Cardiac fibroblast (primary cell): ENCODE data around the gene SPRED2.
"Not testable (repeated sequence)": the region's sequence is repeated elsewhere in the genome, so short reads cannot be mapped to it uniquely, and the experiment has no call there.

Experiments
- DNase-seq, 2 donors: peaks; one replicate each; pipeline versions ENCODE4 v3.0.0 to v3.0.0-alpha.2; 2010; ENCODE audit warnings: low read depth in 2 of 2
- H3K4me3 ChIP-seq, 2 donors: replicated peaks in 1 of 2; 1 replicate in 1 of 2; 2 replicates in 1 of 2; pipeline ENCODE4 v1.5.1; 2011; ENCODE audit warnings: low read depth in 2 of 2, low read length in 2 of 2, mild to moderate bottlenecking in 2 of 2, moderate library complexity in 1 of 2
- TF ChIP-seq, protein P1 (sequence below): IDR thresholded peaks from one replicate; pipeline ENCODE4 v1.5.1; 2011; ENCODE audit warnings: low read depth, mild to moderate bottlenecking, low read length, inconsistent platforms

SPRED2 gene

DNA sequence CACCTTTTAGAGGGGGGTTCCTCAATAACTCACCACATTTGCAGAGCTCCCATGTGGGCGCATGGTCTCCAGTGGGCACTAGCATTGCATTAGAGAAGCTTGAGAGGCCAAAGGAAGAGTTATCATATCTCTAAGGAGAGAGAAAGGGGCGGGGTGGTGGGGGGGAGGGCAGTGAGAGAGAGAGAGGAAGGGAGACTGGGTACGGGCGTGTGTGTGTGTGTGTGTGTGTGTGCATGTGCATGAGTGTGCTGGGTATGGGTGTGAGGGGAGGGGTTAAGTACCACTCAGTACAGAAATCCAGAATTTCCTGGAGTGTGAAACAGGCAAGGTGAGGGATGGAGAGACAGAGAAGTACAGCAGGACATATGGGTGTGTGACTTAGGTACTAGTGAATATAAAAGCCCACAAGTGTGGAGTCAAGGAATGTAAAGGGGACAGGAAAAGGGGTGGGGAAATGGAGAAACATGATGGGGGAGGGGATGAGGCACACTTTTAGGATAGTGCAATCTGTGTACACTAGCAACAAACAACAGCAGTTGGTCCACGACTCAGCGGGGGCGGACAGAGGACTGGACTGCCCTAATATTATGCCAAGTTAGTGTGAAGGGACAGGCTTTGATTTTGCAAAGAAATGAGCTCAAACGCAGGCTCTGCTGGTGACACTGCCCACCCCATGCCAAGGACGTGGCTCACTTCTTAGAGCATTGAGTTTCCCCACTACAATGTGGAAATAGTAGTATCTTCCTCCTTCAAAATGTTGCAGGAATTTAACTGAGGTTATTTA, 91.3 kb downstream of the SPRED2 start:
- H3K4me3 ChIP-seq: no peak overlapping the region
- DNase-seq: no peak
- TF ChIP-seq, protein P1, sequence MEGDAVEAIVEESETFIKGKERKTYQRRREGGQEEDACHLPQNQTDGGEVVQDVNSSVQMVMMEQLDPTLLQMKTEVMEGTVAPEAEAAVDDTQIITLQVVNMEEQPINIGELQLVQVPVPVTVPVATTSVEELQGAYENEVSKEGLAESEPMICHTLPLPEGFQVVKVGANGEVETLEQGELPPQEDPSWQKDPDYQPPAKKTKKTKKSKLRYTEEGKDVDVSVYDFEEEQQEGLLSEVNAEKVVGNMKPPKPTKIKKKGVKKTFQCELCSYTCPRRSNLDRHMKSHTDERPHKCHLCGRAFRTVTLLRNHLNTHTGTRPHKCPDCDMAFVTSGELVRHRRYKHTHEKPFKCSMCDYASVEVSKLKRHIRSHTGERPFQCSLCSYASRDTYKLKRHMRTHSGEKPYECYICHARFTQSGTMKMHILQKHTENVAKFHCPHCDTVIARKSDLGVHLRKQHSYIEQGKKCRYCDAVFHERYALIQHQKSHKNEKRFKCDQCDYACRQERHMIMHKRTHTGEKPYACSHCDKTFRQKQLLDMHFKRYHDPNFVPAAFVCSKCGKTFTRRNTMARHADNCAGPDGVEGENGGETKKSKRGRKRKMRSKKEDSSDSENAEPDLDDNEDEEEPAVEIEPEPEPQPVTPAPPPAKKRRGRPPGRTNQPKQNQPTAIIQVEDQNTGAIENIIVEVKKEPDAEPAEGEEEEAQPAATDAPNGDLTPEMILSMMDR: no peak

DNA sequence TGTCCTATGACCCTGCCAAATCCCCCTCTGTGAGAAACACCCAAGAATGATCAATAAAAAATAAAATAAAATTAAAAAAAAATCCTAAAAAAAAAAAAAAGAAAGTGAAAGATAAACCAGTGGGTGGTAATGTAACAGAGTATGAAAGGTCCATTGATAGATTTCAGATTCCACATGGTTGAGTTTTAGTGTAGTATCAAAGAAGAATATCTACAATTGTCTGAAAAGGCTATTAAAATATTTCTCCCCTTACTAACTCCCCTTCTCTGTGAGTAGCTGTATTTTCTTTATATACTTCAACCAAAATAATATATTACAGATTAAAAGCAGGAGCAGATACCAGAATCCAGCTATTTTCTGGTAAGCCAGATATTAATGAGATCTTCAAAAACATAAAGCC, 92.8 kb downstream of the SPRED2 start:
- H3K4me3 ChIP-seq: no peak overlapping the region
- DNase-seq: no peak
- TF ChIP-seq, protein P1: no peak

DNA sequence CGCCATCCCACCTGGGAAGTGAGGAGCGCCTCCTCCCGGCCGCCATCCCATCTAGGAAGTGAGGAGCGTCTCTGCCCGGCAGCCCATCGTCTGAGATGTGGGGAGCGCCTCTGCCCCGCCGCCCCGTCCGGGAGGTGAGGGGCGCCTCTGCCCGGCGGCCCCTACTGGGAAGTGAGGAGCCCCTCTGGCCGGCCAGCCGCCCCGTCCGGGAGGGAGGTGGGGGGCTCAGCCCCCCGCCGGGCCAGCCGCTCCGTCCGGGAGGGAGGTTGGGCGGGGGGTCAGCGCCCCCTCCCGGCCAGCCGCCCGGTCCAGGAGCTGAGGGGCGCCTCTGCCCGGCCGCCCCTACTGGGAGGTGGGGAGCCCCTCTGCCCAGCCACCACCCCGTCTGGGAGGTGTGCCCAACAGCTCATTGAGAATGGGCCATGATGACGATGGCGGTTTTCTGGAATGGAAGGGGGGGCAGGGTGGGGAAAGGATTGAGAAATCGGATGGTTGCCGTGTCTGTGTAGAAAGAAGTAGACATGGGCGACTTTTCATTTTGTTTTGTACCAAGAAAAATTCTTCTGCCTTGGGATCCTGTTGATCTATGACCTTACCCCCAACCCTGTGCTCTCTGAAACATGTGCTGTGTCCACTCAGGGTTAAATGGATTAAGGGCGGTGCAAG, 93.4 kb downstream of the SPRED2 start:
- not testable (repeated sequence) for DNase-seq

DNA sequence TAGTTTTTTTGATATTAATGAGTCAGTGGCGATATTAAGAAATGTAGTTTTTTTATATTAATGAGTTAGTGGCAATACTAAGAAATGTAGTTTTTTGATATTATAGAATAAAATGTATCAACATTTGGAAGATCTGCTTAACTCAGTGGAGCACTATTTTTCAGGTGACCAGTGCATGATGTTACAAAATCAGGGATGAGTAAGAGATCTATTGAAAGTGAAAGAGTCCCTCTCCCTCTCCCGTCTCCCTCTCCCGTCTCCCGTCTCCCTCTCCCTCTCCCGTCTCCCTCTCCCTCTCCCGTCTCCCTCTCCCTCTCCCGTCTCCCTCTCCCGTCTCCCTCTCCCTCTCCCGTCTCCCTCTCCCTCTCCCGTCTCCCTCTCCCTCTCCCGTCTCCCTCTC, 94.5 kb downstream of the SPRED2 start:
- DNase-seq: not testable (repeated sequence)

More for the DNA sequence above, 93.4 kb downstream of the SPRED2 start:
- not testable (repeated sequence) for H3K4me3 ChIP-seq

DNA sequence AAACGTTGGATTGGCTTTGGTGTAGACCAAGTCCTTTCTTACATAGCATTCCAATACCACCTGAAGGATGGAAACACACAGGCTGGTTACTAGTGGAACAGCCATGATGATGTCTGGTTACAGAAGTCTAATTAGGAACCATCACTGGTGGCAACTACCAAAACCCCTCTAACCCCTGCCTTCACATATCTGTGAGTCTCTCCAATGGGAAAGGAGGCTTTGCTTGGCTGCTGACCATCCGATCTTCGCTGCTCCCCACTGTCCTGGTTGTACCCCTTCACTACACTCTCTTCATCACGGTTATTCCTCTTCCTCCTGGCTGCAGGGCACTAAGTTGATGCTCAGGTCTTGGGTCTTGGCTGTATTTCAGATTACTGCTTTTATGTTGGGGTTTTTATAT, 97.7 kb downstream of the SPRED2 start:
- TF ChIP-seq, protein P1: no peak

More for the DNA sequence above, 94.5 kb downstream of the SPRED2 start:
- not testable (repeated sequence) for H3K4me3 ChIP-seq

DNA sequence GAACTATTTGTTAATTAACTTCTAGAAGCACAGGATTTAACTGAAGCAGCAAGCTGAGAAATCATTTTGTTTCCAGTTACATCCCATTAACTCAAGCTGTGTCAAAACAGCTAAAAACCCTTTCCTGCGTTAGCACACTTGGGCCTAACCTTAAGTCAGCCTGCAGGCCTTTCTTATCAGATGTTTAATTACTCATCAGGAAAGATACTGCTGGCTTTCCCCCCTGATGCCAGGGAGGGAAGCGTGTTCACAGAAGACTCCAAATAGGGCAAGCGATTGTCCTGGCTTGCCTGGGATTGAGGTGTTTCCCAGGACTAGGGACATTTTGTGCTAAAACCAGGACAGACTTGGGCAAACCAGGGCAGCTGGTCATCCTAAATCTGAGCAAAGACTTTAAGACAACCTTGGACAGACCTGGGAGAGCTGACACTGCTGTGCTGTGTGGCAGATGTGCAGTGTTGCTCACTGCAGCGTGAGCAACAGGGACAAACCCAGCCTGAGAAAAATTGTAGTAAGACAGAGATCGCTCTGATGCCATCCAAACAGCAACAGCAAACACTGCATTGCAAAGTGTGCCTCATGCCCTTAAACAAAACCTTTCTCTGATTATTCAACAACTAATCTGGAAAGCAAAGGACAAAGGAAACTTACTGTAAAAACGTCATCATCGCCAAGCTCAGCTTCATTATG, 100.9 kb downstream of the SPRED2 start:
- no peak overlapping the region for H3K4me3 ChIP-seq
- TF ChIP-seq, protein P1: no peak
- peak in 1 of 2 donors; percentile 22 for DNase-seq

More for the DNA sequence above, 97.7 kb downstream of the SPRED2 start:
- no peak overlapping the region for H3K4me3 ChIP-seq
- DNase-seq: no peak

DNA sequence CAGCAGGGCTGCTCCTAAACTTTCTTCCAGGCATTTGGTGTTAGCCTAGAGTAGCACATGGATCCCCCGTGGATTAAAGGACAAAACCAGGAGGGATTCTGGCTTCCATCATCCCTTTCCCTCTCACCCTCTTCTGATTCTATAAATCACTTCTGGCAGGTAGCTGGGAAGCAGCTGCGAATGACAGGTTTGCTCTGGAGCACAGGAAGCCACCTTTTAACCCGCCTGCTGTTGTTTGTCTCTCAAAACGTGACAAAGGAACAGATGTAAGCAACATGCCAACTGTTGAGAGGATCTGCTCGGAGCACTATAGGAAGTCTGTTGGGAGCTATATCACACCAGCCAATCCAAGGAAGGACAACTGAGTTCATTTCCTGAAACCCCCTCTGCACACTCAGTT, 102.9 kb downstream of the SPRED2 start:
- H3K4me3 ChIP-seq: no peak overlapping the region
- TF ChIP-seq, protein P1: no peak
- no peak for DNase-seq
